NCI-H2081 (cell line): ENCODE measurements around the gene ZNF507.
"Not testable (repeated sequence)": the region's sequence is repeated elsewhere in the genome, so short reads cannot be mapped to it uniquely, and the experiment has no call there.

Experiments
- DNase-seq, 2 experiments: peaks; one replicate each; lab custom pipeline; 2025; lab: John Stamatoyannopoulos, UW

Gene ZNF507

GRCh38 chr19:32368787-32369186 is 23.4 kb downstream of the ZNF507 start:
- no peak for DNase-seq

DNA sequence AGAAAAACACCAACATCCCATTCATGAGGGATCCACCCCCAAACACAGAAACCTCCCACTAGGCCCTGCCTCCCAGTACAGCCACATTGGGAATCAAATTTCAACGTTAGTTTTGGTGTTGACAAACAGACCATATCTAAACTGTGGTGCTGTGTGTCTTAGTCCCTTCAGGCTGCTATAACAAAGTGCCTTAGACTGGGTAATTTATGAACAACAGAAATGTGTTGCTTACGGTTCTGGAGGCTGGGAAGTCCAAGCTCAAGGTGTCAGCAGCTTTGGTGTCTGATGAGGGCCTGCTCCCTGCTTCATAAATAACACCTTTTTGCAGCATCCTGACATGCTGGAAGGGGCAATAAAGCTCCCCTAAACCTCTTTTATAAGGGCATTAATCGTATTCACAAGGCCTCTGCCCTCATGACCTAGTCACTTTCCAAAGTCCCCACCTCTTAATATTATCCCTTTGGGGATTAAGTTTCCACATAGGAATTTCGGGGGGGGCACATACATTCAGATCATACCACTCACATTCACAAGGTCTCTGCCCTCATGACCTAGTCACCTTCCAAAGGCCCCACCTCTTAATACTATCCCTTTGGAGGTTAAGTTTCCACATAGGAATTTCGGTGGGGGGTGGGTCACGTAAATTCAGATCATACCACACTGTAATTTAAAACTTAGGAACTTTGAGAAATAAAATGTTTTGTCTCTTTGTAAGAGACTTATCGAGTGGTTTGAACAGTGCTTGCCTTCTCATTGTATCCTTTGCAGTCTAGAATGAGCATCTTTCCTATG is 27.5 kb downstream of the ZNF507 start:
- DNase-seq, result no peak

- DNase-seq, result peak in 1 of 2 experiments; percentile 50
These were observed 28.3 kb downstream of the ZNF507 start for GRCh38 chr19:32373585-32374295.

- DNase-seq, result not testable (repeated sequence)
These were observed 29.0 kb downstream of the ZNF507 start for GRCh38 chr19:32374362-32374761.

GRCh38 chr19:32377088-32377487 is 31.7 kb downstream of the ZNF507 start:
- DNase-seq, result not testable (repeated sequence)

- no peak for DNase-seq
These were observed 34.9 kb downstream of the ZNF507 start for GRCh38 chr19:32380269-32380668.

DNA sequence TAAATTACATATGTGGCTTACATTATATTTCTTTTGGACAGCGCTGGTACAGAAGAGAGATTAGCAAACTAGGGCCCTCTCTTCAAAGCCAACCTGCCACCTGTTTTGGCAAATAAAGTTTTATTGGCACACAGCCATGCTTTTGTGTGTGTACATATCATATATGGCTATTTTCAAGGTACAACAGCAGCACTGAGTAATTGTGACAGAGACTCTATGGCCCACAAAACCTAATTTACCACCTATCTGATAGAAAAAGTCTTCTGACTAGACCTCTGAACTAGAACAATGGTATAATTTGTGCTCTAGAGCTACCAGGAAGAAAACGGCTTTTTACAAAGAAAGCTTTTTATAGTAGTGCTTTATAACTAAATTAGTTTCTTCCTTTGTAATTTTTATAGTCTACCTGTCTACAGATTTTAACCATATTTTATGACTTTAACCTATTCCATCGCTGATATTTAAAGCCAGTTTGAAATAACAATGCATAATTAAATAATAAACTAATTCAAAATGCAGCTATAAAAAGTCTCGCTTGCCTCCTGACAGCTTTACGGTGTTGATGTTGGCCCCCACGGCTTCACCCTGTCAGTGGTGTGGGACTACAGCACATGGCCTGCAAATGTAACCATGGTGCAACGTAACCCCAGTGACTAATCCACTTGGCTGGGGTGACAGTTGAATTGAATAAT is 42.4 kb downstream of the ZNF507 start:
- peak in 1 of 2 experiments; percentile 39 for DNase-seq

- DNase-seq, result peak in 1 of 2 experiments; percentile 12
These were observed 43.0 kb downstream of the ZNF507 start for GRCh38 chr19:32388393-32388855.

DNA sequence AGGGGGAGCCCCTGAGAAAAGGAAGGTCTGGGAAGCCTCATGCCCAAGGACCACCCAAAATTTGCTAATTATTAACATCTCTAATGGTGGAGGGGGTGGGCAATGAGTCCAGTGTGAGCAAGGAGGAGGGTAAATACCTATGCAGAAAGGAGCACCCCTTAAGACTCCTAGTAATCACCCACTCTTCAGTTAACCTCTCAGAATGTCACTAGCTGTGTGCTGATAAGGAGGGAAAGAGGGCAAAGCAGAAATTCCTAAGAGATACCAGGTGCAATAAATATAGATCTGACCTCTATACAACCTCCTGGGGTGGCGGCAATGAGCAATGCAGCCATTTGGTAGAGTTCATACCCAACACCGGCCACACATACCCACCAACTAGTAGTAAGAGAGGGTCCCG is 47.5 kb downstream of the ZNF507 start:
- no peak for DNase-seq

DNA sequence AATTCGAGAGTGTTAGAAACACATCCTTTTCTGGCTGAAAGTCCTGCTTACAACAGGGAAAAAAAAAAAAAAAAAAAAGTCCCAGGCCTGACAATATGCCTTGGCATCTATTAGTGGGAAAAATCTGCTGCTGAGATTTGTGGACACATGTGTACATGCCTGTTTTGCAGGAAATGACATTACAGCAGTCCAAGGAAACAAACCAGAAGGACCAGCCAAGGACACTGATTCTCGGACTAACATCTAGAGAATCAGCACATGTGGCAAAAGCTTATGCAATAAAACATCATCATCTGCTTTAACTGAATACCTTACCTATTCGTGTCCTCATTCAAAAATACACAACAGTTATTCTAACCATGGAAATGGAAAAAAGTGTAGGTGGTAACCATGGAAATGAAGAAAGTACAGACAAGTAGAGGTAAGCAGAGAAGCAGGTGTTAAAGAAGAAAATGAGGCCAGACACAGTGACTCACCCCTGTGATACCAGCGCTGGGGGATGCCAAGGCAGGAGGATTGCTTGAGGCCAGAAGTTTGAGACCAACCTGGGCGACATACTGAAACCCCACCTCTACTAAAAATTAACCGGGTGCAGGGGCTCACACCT is 50.7 kb downstream of the ZNF507 start:
- no peak for DNase-seq

- no peak for DNase-seq
These were observed 52.3 kb downstream of the ZNF507 start for GRCh38 chr19:32397671-32398101.

DNA sequence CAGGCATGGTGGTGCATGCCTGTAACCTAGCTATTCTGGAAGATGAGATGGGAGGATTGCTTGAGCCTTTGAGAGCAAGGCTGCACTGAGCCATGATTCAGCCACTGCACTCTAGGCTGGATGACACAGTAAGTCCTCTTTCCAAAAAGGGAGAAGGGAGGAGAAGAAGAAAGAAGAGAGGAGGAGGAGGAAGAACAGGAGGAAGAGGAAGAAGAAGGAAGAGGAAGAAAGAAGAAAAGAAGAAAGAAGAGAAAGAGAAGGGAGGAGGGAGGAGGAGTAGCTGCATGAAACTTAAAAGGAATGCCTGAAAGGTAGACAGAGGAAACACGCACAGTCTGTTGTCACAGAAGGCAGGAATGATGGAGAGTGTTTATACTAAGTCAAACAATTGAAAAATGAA is 56.6 kb downstream of the ZNF507 start:
- no peak for DNase-seq

DNA sequence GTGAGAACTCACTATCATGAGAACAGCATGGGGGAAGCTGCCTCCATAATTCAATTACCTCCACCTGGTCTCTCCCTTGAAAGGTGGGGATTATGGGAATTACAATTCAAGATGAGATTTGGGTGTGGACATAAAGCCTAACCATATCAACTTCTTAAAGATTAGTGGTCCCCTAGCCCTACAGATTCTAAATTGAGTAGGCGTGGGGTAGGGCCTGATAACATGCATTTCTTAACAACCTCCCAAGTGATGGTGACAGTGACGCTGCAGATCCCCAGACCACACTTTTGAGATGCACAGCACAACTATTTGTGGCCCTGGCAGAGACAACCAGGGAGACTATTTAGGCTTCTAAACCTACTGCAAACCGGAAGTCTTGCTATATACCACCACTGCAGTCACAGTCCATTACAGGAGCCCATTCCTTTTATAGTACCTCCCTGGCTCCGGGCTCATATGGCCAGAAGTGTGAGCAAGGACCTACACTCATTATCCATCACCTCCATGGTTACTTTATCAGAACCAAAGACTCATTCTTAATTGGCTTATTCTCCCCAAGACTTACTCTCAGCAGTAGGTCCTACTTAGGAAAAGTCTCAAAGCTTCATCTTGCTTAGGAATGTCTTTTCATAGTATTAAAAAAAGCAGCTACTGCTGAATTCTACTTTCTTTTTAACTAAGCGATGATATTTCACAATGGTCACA is 58.0 kb downstream of the ZNF507 start:
- no peak for DNase-seq

- peak in 1 of 2 experiments; percentile 3 for DNase-seq
These were observed 59.0 kb downstream of the ZNF507 start for GRCh38 chr19:32404213-32404932.

- DNase-seq, result peak in 1 of 2 experiments; percentile 23
These were observed 59.6 kb downstream of the ZNF507 start for GRCh38 chr19:32404933-32405430.

DNA sequence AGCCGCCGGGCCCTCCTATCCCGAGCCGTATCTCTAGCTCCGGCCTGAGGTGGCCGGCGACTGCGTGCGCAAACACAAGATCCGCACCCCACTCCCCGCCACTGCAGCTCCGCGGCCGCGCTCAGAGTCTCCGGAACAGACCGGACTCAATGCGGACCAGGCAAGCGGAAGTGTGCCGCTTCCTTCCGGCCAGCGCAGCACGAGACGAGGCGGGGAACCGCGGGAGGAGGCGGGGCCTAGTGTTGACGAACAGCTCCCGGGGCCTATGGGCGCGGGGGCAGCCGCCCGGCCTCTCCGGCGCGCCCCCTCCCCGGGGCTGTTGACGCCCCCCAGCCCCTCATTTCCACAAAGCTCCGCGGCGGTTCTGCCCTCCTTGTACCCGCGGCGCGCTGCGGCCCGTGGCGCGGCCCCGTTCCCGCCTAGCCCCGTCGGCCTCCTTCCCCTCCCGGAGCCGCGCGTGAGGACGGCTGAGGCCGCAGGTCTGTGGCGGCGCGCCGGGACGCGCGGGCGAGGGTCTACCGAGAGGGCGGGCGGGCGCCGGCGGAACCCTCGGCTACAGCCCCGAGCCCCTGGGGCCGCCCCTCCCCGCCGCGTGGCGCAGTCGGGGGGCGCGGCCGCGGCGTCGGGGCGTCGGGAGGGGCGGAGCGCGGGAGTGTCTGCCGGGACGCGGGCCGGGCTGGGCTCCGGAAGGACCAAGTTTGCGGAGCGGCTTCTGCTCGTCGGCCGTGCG is 60.2 kb downstream of the ZNF507 start, which contains the start of gene DPY19L3:
Gene DPY19L3 (plus strand): TSS at position 340 of the 730 bp plus-strand sequence. CDS start 2,484 bp downstream, outside the sequence.
- peak; percentile 91 to 92 for DNase-seq

DNA sequence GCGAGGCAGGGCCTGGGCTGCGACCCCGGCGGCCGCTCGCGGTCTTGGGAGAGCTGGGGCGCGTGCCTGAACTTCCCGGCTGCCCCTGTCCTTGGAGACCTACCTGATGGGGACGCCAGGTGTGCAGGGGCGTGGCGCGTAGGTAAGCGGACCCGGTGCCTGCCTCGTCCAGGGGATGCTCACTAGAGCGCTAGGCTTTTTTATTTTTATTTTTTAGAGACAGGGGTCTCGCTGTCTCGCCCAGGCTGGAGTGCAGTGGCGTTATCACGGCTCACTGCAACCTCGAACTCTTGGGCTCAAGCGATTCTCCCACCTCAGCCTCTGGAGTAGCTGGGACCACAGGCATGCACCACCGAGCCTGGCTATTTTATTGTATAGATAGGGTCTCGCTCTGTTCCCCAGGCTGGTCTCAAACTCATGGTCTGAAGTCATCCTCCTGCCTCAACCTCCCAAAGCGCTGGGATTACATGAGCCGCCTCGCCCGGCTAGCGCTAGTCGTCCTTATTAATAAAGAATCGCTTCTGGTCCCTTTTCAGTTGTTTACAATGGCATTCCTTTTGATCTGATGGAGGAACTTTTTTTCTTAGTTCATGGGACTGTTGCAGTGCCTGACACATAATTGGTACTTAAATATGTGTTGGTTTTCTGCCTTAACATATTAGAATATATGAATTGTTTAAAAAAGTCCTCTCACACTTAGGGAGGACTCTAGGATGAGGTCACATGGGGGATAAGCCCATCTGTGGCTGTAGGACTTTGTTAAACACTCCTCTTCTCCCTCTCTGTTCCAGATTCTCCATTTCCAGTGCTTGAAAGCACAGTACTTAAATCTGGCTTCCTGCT is 61.0 kb downstream of the ZNF507 start:
- DNase-seq, result no peak
